CD14-positive monocyte (primary cell): ENCODE results near the gene FAM170B. TPM values are rescaled to one million over a fixed set of nuclear protein-coding genes. Genes with fewer than 3 reads are reported as not detected.

Source experiments
- DNase-seq, 3 donors: peaks; one replicate each; pipeline ENCODE4 v3.0.0-alpha.2; 2011 to 2022
- H2AFZ ChIP-seq: 2 replicates; pipeline ENCODE4 v1.6.0; 2012; ENCODE audit warnings: mild to moderate bottlenecking, low read depth, low read length, inconsistent platforms; ENCODE audit not compliant: insufficient read depth, poor library complexity, severe bottlenecking
- H3K27ac ChIP-seq, 2 donors: 1 replicate in 1 of 2; 2 replicates in 1 of 2; pipeline ENCODE4 v1.5.1; 2012 to 2013; ENCODE audit warnings: low read length in 2 of 2, control low read depth in 1 of 2, inconsistent platforms in 1 of 2, low read depth in 1 of 2, mild to moderate bottlenecking in 1 of 2
- H3K27me3 ChIP-seq, 2 donors: one replicate each; pipeline versions ENCODE4 v1.6.0 to v1.6.1; 2011 to 2013; ENCODE audit warnings: low read length in 2 of 2; ENCODE audit not compliant: control insufficient read depth in 2 of 2, insufficient read depth in 2 of 2
- H3K36me3 ChIP-seq, 2 donors: replicated peaks in 1 of 2; 1 replicate in 1 of 2; 2 replicates in 1 of 2; pipeline versions ENCODE4 v1.5.1 to v1.6.1; 2012 to 2013; ENCODE audit warnings: low read length in 2 of 2, control low read depth in 1 of 2, inconsistent platforms in 1 of 2, mild to moderate bottlenecking in 1 of 2; ENCODE audit not compliant: insufficient read depth in 2 of 2, control insufficient read depth in 1 of 2
- H3K4me1 ChIP-seq, 2 donors: 1 replicate in 1 of 2; 2 replicates in 1 of 2; pipeline versions ENCODE4 v1.5.1 to v1.6.1; 2012 to 2013; ENCODE audit warnings: low read length in 2 of 2, control low read depth in 1 of 2, inconsistent platforms in 1 of 2, mild to moderate bottlenecking in 1 of 2, moderate library complexity in 1 of 2; ENCODE audit not compliant: insufficient read depth in 2 of 2, control insufficient read depth in 1 of 2
- H3K4me2 ChIP-seq: replicated peaks from 2 replicates; pipeline ENCODE3; 2012; ENCODE audit warnings: low read length, moderate library complexity, mild to moderate bottlenecking; ENCODE audit not compliant: poor library complexity, severe bottlenecking; ENCODE audit errors: extremely low read depth
- H3K4me3 ChIP-seq, 3 experiments: fragments of 200-600 bp in 1 of 3; sonication (generic) in 1 of 3; replicated peaks in 1 of 3; 1 replicate in 2 of 3; 2 replicates in 1 of 3; pipeline ENCODE4 v1.5.1; 2011 to 2013; ENCODE audit warnings: low read length in 3 of 3, mild to moderate bottlenecking in 3 of 3, control low read depth in 2 of 3, low read depth in 2 of 3, inconsistent platforms in 1 of 3, moderate library complexity in 1 of 3
- H3K79me2 ChIP-seq: 2 replicates; pipeline ENCODE4 v1.6.0; 2012; ENCODE audit warnings: mild to moderate bottlenecking, control low read depth, inconsistent platforms, low read length, moderate library complexity; ENCODE audit not compliant: insufficient read depth
- H3K9ac ChIP-seq: 2 replicates; pipeline ENCODE4 v1.6.0; 2017; ENCODE audit warnings: low read length, mild to moderate bottlenecking; ENCODE audit not compliant: insufficient read depth, poor library complexity, severe bottlenecking
- H3K9me3 ChIP-seq, 2 donors: replicated peaks in 1 of 2; 1 replicate in 1 of 2; 2 replicates in 1 of 2; pipeline versions ENCODE4 v1.5.1 to v1.6.1; 2012 to 2013; ENCODE audit warnings: low read length in 2 of 2, control low read depth in 1 of 2; ENCODE audit not compliant: control insufficient read depth in 1 of 2, insufficient read depth in 1 of 2
- H4K20me1 ChIP-seq: 2 replicates; pipeline ENCODE4 v1.6.0; 2012; ENCODE audit warnings: mild to moderate bottlenecking, low read length, control low read depth, moderate library complexity; ENCODE audit not compliant: insufficient read depth
- H3K27ac Mint-ChIP-seq, 7 donors: one replicate each; pipeline ENCODE4 v1.8.0; 2020; ENCODE audit warnings: mild to moderate bottlenecking in 7 of 7, mixed read lengths in 7 of 7, moderate library complexity in 6 of 7, inconsistent platforms in 2 of 7
- H3K27me3 Mint-ChIP-seq, 3 donors: one replicate each; pipeline ENCODE4 v1.8.0; 2021 to 2022; ENCODE audit warnings: low read depth in 3 of 3, mild to moderate bottlenecking in 3 of 3, mixed read lengths in 3 of 3, moderate library complexity in 3 of 3, inconsistent platforms in 1 of 3
- H3K36me3 Mint-ChIP-seq, 2 donors: one replicate each; pipeline ENCODE4 v1.8.0; 2020; ENCODE audit warnings: mixed read lengths in 2 of 2, inconsistent platforms in 1 of 2, mild to moderate bottlenecking in 1 of 2
- H3K4me1 Mint-ChIP-seq: one replicate; pipeline ENCODE4 v1.8.0; 2020; ENCODE audit warnings: mild to moderate bottlenecking, mixed read lengths
- H3K4me3 Mint-ChIP-seq, 2 donors: one replicate each; pipeline ENCODE4 v1.8.0; 2020; ENCODE audit warnings: mild to moderate bottlenecking in 2 of 2, mixed read lengths in 2 of 2, moderate library complexity in 1 of 2
- H3K9me3 Mint-ChIP-seq, 7 donors: one replicate each; pipeline ENCODE4 v1.8.0; 2020 to 2022; ENCODE audit warnings: mixed read lengths in 7 of 7, mild to moderate bottlenecking in 6 of 7, moderate library complexity in 6 of 7, inconsistent platforms in 2 of 7
- WGBS: methylation state at CpG from one replicate; pipeline ENCODE4 v1.1.5; 2013; ENCODE audit warnings: missing lambda C conversion rate; ENCODE audit not compliant: insufficient coverage; 5-methylcytosine and 5-hydroxymethylcytosine counted together
- intact Hi-C, 2 donors: fragments of 100-400 bp; cut with micrococcal nuclease; formaldehyde crosslinking; loops; one replicate each; pipeline versions ENCODE4 v1.15.0 to v1.15.1; 2023
- polyA plus RNA-seq, 3 donors: library from polyadenylated mRNA; depleted of rRNA in 1 of 3; unstranded in 2 of 3; stranded (reverse) in 1 of 3; fragments of 300-500 nt in 2 of 3; fragments of >200 nt in 1 of 3; fragmentation: Illumina TruSeq in 2 of 3; gene quantifications; 1 replicate in 2 of 3; 2 replicates in 1 of 3; pipeline ENCODE4 v1.2.3, GENCODE V29; 2012 to 2021
- TF ChIP-seq, protein P1 (sequence below): fragments of 200-600 bp; IDR thresholded peaks from one replicate; pipeline ENCODE4 v1.8.0; 2022; ENCODE audit warnings: antibody characterized with exemption, mild to moderate bottlenecking

FAM170B gene
- polyA plus RNA-seq, 3 donors: not detected

- Mint-ChIP-seq H3K4me3 (no peak overlapping the region), H3K36me3 (no peaks in the 10 kb centered on the region), H3K4me1 (peaks cover 14% of the 10 kb centered on the region), H3K27me3 (peaks cover 0 to 7% (median 6%) of the 10 kb centered on the region in 3 donors), H3K9me3 (no peaks in the 10 kb centered on the region), H3K27ac (no peak overlapping the region)
- intact Hi-C loops: no loop called here
- no peaks in the 10 kb centered on the region for H3K4me1 ChIP-seq
- H3K4me3 ChIP-seq: no peak overlapping the region
- TF ChIP-seq, protein P1, sequence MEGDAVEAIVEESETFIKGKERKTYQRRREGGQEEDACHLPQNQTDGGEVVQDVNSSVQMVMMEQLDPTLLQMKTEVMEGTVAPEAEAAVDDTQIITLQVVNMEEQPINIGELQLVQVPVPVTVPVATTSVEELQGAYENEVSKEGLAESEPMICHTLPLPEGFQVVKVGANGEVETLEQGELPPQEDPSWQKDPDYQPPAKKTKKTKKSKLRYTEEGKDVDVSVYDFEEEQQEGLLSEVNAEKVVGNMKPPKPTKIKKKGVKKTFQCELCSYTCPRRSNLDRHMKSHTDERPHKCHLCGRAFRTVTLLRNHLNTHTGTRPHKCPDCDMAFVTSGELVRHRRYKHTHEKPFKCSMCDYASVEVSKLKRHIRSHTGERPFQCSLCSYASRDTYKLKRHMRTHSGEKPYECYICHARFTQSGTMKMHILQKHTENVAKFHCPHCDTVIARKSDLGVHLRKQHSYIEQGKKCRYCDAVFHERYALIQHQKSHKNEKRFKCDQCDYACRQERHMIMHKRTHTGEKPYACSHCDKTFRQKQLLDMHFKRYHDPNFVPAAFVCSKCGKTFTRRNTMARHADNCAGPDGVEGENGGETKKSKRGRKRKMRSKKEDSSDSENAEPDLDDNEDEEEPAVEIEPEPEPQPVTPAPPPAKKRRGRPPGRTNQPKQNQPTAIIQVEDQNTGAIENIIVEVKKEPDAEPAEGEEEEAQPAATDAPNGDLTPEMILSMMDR: no peak
- H4K20me1 ChIP-seq: no peaks in the 10 kb centered on the region
- no peaks in the 10 kb centered on the region for H3K79me2 ChIP-seq
- 100% methylated on average over 1 of the region's 5 CpGs for WGBS
- no peak overlapping the region for H3K4me2 ChIP-seq
- H3K9me3 ChIP-seq: no peaks in the 10 kb centered on the region
- no peak overlapping the region for H3K9ac ChIP-seq
- no peak overlapping the region for H3K27ac ChIP-seq
- no peaks in the 10 kb centered on the region for H3K36me3 ChIP-seq
- no peak for DNase-seq
- no peaks in the 10 kb centered on the region for H3K27me3 ChIP-seq
- H2AFZ ChIP-seq: no peak overlapping the region
Measured at GRCh38 chr10:49160814-49161213, 27.0 kb upstream of the FAM170B start.

- no peaks in the 10 kb centered on the region for H3K9me3 ChIP-seq
- no peak overlapping the region for H3K9ac ChIP-seq
- H3K36me3 ChIP-seq: no peaks in the 10 kb centered on the region
- WGBS: no CpG with 5 or more reads among the region's 5 CpGs
- Mint-ChIP-seq H3K4me1 (peaks cover 14% of the 10 kb centered on the region), H3K27me3 (peaks cover 0 to 7% (median 6%) of the 10 kb centered on the region in 3 donors), H3K36me3 (no peaks in the 10 kb centered on the region), H3K4me3 (no peak overlapping the region), H3K9me3 (no peaks in the 10 kb centered on the region), H3K27ac (no peak overlapping the region)
- H2AFZ ChIP-seq: no peak overlapping the region
- H3K4me3 ChIP-seq: no peak overlapping the region
- intact Hi-C loops: no loop called here
- TF ChIP-seq, protein P1: no peak
- DNase-seq: no peak
- no peak overlapping the region for H3K27ac ChIP-seq
- H3K79me2 ChIP-seq: no peaks in the 10 kb centered on the region
- no peaks in the 10 kb centered on the region for H4K20me1 ChIP-seq
- H3K4me1 ChIP-seq: no peaks in the 10 kb centered on the region
- no peak overlapping the region for H3K4me2 ChIP-seq
- H3K27me3 ChIP-seq: no peaks in the 10 kb centered on the region
Measured at GRCh38 chr10:49160110-49160509, 26.3 kb upstream of the FAM170B start.
